ENCODE measurements around the gene TMOD4.

TMOD4 gene

GRCh38 chr1:151175041-151175741, 590 bp downstream of the TMOD4 start:
- DNase-seq, result no peak

- DNase-seq, result no peak
Measured at GRCh38 chr1:151171190-151171589, 4.6 kb downstream of the TMOD4 start.

GRCh38 chr1:151167116-151167515, 8.7 kb downstream of the TMOD4 start:
- DNase-seq, result no peak

GRCh38 chr1:151166505-151166956, 9.2 kb downstream of the TMOD4 start:
- DNase-seq, result no peak

- peak; percentile 99 for DNase-seq
Measured at GRCh38 chr1:151165738-151166504, 9.9 kb downstream of the TMOD4 start, which contains the start of the genes LYSMD1 and SCNM1. TSS of gene LYSMD1 (minus strand) at chr1:151165902. CDS start at chr1:151165258, 644 bp downstream. TSS of gene SCNM1 (plus strand) at chr1:151166144. CDS start at chr1:151166153, 9 bp downstream.

- no peak for DNase-seq
Measured at GRCh38 chr1:151165281-151165737, 10.5 kb downstream of the TMOD4 start.

GRCh38 chr1:151164732-151165280, 11.0 kb downstream of the TMOD4 start:
- no peak for DNase-seq

GRCh38 chr1:151159373-151159772, 16.4 kb downstream of the TMOD4 start:
- no peak for DNase-seq

GRCh38 chr1:151158751-151159251, 17.0 kb downstream of the TMOD4 start:
- DNase-seq, result no peak

GRCh38 chr1:151158326-151158725, 17.5 kb downstream of the TMOD4 start:
- DNase-seq, result no peak

GRCh38 chr1:151157067-151157531, 18.7 kb downstream of the TMOD4 start:
- no peak for DNase-seq

GRCh38 chr1:151156515-151156819, 19.3 kb downstream of the TMOD4 start, which contains the start of gene TNFAIP8L2:
TSS of gene TNFAIP8L2 (plus strand) at chr1:151156649. CDS start at chr1:151158698, 2,049 bp downstream.
- no peak for DNase-seq

GRCh38 chr1:151147665-151148064, 28.1 kb downstream of the TMOD4 start:
- no peak for DNase-seq

GRCh38 chr1:151147132-151147503, 28.7 kb downstream of the TMOD4 start:
- DNase-seq, result no peak

GRCh38 chr1:151146412-151147131, 29.2 kb downstream of the TMOD4 start, which contains the start of gene SEMA6C:
TSS of gene SEMA6C (minus strand) at chr1:151146631. CDS start at chr1:151142621, 4,010 bp downstream.
- peak; percentile 94 for DNase-seq

GRCh38 chr1:151146072-151146411, 29.7 kb downstream of the TMOD4 start:
- DNase-seq, result no peak

- no peak for DNase-seq
Measured at GRCh38 chr1:151145304-151146071, 30.3 kb downstream of the TMOD4 start.

GRCh38 chr1:151144474-151145303, 31.1 kb downstream of the TMOD4 start:
- DNase-seq, result no peak

- DNase-seq, result no peak
Measured at GRCh38 chr1:151143986-151144385, 31.8 kb downstream of the TMOD4 start.

GRCh38 chr1:151143057-151143435, 32.7 kb downstream of the TMOD4 start:
- no peak for DNase-seq
